Measurements from ENCODE around the gene AP5Z1.

Gene AP5Z1

GRCh38 chr7:4815609-4816418, 40.4 kb downstream of the AP5Z1 start:
- DNase-seq (no peak), ATAC-seq (ENCODE audit: insufficient read depth, low read depth) (no peak)
- H3K27ac ChIP-seq (ENCODE audit: low read length) = no peak overlapping the region
- H3K4me3 ChIP-seq (ENCODE audit: low read depth in 1 of 2, low read length in 2 of 2) = no peak overlapping the region
- H3K79me2 ChIP-seq (ENCODE audit: insufficient read depth, low read length) = no peaks in the 10 kb centered on the region
- no peak overlapping the region for H3K9ac ChIP-seq (ENCODE audit: low read depth, low read length)
- no peaks in the 10 kb centered on the region for H4K20me1 ChIP-seq (ENCODE audit: insufficient read depth, low read length)
- no peaks in the 10 kb centered on the region for H3K27me3 ChIP-seq (ENCODE audit: insufficient read depth, low read length, poor library complexity)
- no peaks in the 10 kb centered on the region for H3K36me3 ChIP-seq (ENCODE audit: insufficient read depth, low read length)
- TF ChIP-seq CTCF (IDR thresholded peaks at IDR 0.05; ENCODE audit: borderline replicate concordance, extremely low read depth, low read length, poor library complexity, severe bottlenecking) (peak; percentile 23), EZH2 (IDR thresholded peaks at IDR 0.05; ENCODE audit: borderline replicate concordance, low read depth, low read length, severe bottlenecking) (no peak)
- no peaks in the 10 kb centered on the region for H3K4me1 ChIP-seq (ENCODE audit: insufficient read depth, low read length)
- no peak overlapping the region for H3K4me2 ChIP-seq (ENCODE audit: insufficient read depth, low read length)
- no peaks in the 10 kb centered on the region for H3K9me3 ChIP-seq (ENCODE audit: insufficient read depth, low read length, severe bottlenecking)
- no peak overlapping the region for H2AFZ ChIP-seq (ENCODE audit: low read depth, low read length)

- ATAC-seq (ENCODE audit: insufficient read depth, low read depth) (no peak), DNase-seq (no peak)
- no peaks in the 10 kb centered on the region for H4K20me1 ChIP-seq (ENCODE audit: insufficient read depth, low read length)
- H3K4me3 ChIP-seq (ENCODE audit: low read depth in 1 of 2, low read length in 2 of 2) = no peak overlapping the region
- no peak overlapping the region for H3K4me2 ChIP-seq (ENCODE audit: insufficient read depth, low read length)
- H3K36me3 ChIP-seq (ENCODE audit: insufficient read depth, low read length) = no peaks in the 10 kb centered on the region
- H3K27me3 ChIP-seq (ENCODE audit: insufficient read depth, low read length, poor library complexity) = no peaks in the 10 kb centered on the region
- no peaks in the 10 kb centered on the region for H3K9me3 ChIP-seq (ENCODE audit: insufficient read depth, low read length, severe bottlenecking)
- H3K9ac ChIP-seq (ENCODE audit: low read depth, low read length) = no peak overlapping the region
- H2AFZ ChIP-seq (ENCODE audit: low read depth, low read length) = no peak overlapping the region
- H3K27ac ChIP-seq (ENCODE audit: low read length) = no peak overlapping the region
- TF ChIP-seq EZH2 (IDR thresholded peaks at IDR 0.05; ENCODE audit: borderline replicate concordance, low read depth, low read length, severe bottlenecking) = no peak
- no peak for TF ChIP-seq CTCF (IDR thresholded peaks at IDR 0.05; ENCODE audit: borderline replicate concordance, extremely low read depth, low read length, poor library complexity, severe bottlenecking)
- H3K4me1 ChIP-seq (ENCODE audit: insufficient read depth, low read length) = no peaks in the 10 kb centered on the region
- H3K79me2 ChIP-seq (ENCODE audit: insufficient read depth, low read length) = no peaks in the 10 kb centered on the region
These were observed 41.1 kb downstream of the AP5Z1 start for GRCh38 chr7:4816419-4817080.

DNA sequence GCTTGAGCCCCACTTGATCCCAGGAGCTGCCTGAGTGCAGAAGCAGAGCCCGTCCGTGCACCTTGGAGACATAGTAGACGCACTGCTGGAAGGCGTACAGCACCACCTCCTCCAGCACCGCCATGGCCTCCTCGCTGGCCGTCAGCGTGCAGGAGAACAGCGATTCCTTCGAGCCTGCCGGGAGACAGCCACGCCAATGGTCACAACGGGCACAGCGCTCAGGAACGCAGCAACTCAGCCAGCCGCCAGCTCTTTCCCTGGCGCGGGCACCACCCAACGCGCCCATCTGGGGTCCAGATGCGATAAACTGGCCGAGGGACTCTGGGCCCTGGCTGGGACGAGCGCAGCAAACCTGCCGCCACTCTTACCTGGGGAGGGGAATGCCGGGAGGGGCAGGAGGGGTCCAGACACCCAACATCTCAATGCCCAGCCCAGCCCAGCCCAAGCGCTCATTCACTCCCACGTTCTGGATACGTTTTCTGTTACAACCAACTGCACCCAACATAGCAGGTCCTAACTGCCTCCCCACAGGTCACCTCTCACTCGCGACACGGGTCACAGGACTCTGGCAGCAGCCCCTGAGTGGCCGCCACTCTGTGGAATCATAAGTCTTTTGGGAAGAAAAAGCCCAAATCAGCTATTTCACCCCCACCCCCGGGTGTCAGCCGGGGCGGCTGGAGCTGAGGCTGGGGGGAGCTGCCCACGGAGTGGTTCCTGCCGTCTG, 41.9 kb downstream of the AP5Z1 start:
- Histone ChIP-seq H3K9me3 (ENCODE audit: insufficient read depth, low read length, severe bottlenecking) (no peaks in the 10 kb centered on the region), H4K20me1 (ENCODE audit: insufficient read depth, low read length) (no peaks in the 10 kb centered on the region), H3K4me2 (ENCODE audit: insufficient read depth, low read length) (no peak overlapping the region), H3K36me3 (ENCODE audit: insufficient read depth, low read length) (no peaks in the 10 kb centered on the region), H3K27me3 (ENCODE audit: insufficient read depth, low read length, poor library complexity) (no peaks in the 10 kb centered on the region), H3K9ac (ENCODE audit: low read depth, low read length) (no peak overlapping the region), H3K4me1 (ENCODE audit: insufficient read depth, low read length) (no peaks in the 10 kb centered on the region), H2AFZ (ENCODE audit: low read depth, low read length) (no peak overlapping the region), H3K27ac (ENCODE audit: low read length) (no peak overlapping the region), H3K4me3 (ENCODE audit: low read depth in 1 of 2, low read length in 2 of 2) (no peak overlapping the region), H3K79me2 (ENCODE audit: insufficient read depth, low read length) (no peaks in the 10 kb centered on the region)
- no peak for DNase-seq
- ATAC-seq (ENCODE audit: insufficient read depth, low read depth) = no peak
- no peak for TF ChIP-seq CTCF (IDR thresholded peaks at IDR 0.05; ENCODE audit: borderline replicate concordance, extremely low read depth, low read length, poor library complexity, severe bottlenecking)
- no peak for TF ChIP-seq EZH2 (IDR thresholded peaks at IDR 0.05; ENCODE audit: borderline replicate concordance, low read depth, low read length, severe bottlenecking)

Measured in DND-41 (cell line).